ENCODE results near the gene ZBED1.

DNA sequence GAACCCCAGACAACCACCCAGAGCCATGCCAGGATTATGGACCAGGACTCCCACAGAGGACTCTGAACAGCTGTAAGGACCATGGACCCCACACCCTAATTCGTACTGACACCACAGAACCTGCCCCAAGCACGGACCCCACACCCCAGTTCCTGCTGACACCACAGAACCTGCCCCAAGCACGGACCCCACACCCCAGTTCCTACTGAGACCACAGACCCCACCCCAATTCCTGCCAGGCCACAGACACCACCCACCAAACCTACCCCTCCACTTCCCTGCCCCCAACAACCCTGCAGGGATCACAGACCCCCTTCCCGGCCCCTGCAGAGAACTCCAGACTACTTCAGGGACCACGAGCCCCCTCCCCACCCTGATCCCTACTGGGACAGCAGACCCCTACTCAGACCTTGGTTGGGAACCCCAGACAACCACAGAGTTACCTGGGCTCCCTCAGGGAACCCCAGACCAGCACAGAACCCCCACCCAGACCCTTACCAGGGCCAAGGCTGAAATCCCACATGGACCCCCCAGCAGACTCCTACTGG lies 1.4 kb upstream of the ZBED1 start:
- TF ChIP-seq POLR2AphosphoS5 (IDR thresholded peaks at IDR 0.05; ENCODE audit: low read depth, low read length) (no peak), POLR2A (IDR thresholded peaks at IDR 0.05; ENCODE audit: low read depth, low read length) (no peak), TAF1 (IDR thresholded peaks at IDR 0.05; ENCODE audit: borderline replicate concordance, low read depth, low read length) (no peak)
